ENCODE measurements around the gene VPS33B. TPM values are rescaled to one million over a fixed set of nuclear protein-coding genes. Genes with fewer than 3 reads are reported as not detected.

Gene VPS33B
- total and polyA plus RNA-seq, 12 donors = 3.7 to 10.4 (median 5.9) TPM

- peak overlapping the region; percentile 63 to 96 (median 83) for H3K4me3 ChIP-seq
- intact Hi-C loops (cut with DNase I) = loop anchor here in 3 of 10 donors (2.0 to 5.0 kb wide), 2 partner anchors 29 to 37 kb away; partner anchors contain the start of gene VPS33B (in 2 of the 3)
- peaks cover 0 to 25% (median 9%) of the 10 kb centered on the region in 9 donors for H3K36me3 ChIP-seq
- no peaks in the 10 kb centered on the region for H3K27me3 ChIP-seq
- DNase-seq (peak in 1 of 2 donors; percentile 5), ATAC-seq (peak in 6 of 8 donors; percentile 10 to 53 (median 24))
- peaks cover 0 to 21% (median 5%) of the 10 kb centered on the region in 9 donors for H3K4me1 ChIP-seq
- H3K9me3 ChIP-seq = no peaks in the 10 kb centered on the region
- TF ChIP-seq CTCF (IDR thresholded peaks at IDR 0.05) = no peak
- peak overlapping the region in 9 of 10 donors; percentile 68 to 93 (median 80) for H3K27ac ChIP-seq
- 0% methylated on average over 38 to 50 of the region's 50 CpGs for WGBS, 2 donors
Observed at GRCh38 chr15:90994059-90994416, 28.4 kb downstream of the VPS33B start.

GRCh38 chr15:90991587-90992285, 30.7 kb downstream of the VPS33B start:
- no peak overlapping the region for H3K27ac ChIP-seq
- 81 to 90% methylated on average over 6 of the region's 6 CpGs for WGBS, 2 donors
- no peak for DNase-seq
- H3K27me3 ChIP-seq = no peaks in the 10 kb centered on the region
- H3K36me3 ChIP-seq = peaks cover 0 to 2% (median 0%) of the 10 kb centered on the region in 9 donors
- intact Hi-C loops (cut with DNase I) = loop anchor here in 2 of 10 donors (5.0 kb wide), 1 partner anchor 34 kb away; no protein-coding TSS in a partner anchor
- ATAC-seq = no peak
- H3K4me1 ChIP-seq = peaks cover 0 to 33% (median 5%) of the 10 kb centered on the region in 9 donors
- TF ChIP-seq CTCF (IDR thresholded peaks at IDR 0.05) = no peak
- H3K9me3 ChIP-seq = no peaks in the 10 kb centered on the region
- no peak overlapping the region for H3K4me3 ChIP-seq

GRCh38 chr15:90990446-90990845, 31.9 kb downstream of the VPS33B start:
- Histone ChIP-seq H3K27me3 (no peaks in the 10 kb centered on the region), H3K4me1 (peaks cover 0 to 32% (median 5%) of the 10 kb centered on the region in 9 donors), H3K9me3 (no peaks in the 10 kb centered on the region), H3K36me3 (no peaks in the 10 kb centered on the region), H3K27ac (no peak overlapping the region), H3K4me3 (no peak overlapping the region)
- intact Hi-C loops (cut with DNase I) = loop anchor here in 2 of 10 donors (5.0 kb wide), 1 partner anchor 33 kb away; no protein-coding TSS in a partner anchor
- no peak for DNase-seq
- TF ChIP-seq CTCF (IDR thresholded peaks at IDR 0.05) = no peak
- 98 to 99% methylated on average over 4 of the region's 4 CpGs for WGBS, 2 donors
- ATAC-seq = no peak

- ATAC-seq = no peak
- no peak for TF ChIP-seq CTCF (IDR thresholded peaks at IDR 0.05)
- Histone ChIP-seq H3K36me3 (no peaks in the 10 kb centered on the region), H3K9me3 (no peaks in the 10 kb centered on the region), H3K27ac (no peak overlapping the region), H3K27me3 (no peaks in the 10 kb centered on the region), H3K4me1 (peaks cover 0 to 28% (median 5%) of the 10 kb centered on the region in 9 donors), H3K4me3 (no peak overlapping the region)
- DNase-seq = no peak
- WGBS, 2 donors = 92 to 95% methylated on average over 7 of the region's 7 CpGs
- intact Hi-C loops (cut with DNase I) = no loop called here
Observed at GRCh38 chr15:90989040-90989768, 33.2 kb downstream of the VPS33B start.
